ENCODE measurements around the gene GPR171. TPM values are rescaled to one million over a fixed set of nuclear protein-coding genes. Genes with fewer than 3 reads are reported as not detected.

GPR171 gene
- total RNA-seq, 1 donor, result under 0.01 TPM

GRCh38 chr3:151214459-151214858, 11.4 kb upstream of the GPR171 start:
- no peak for DNase-seq (ENCODE audit: low read depth in 2 of 3, low spot score in 2 of 3)

- DNase-seq (ENCODE audit: low read depth in 2 of 3, low spot score in 2 of 3), result no peak
Measured at GRCh38 chr3:151213881-151214280, 10.9 kb upstream of the GPR171 start.

GRCh38 chr3:151213151-151213550, 10.1 kb upstream of the GPR171 start:
- no peak for DNase-seq (ENCODE audit: low read depth in 2 of 3, low spot score in 2 of 3)

- peak in 2 of 3 donors; percentile 42 to 74 for DNase-seq (ENCODE audit: low read depth in 2 of 3, low spot score in 2 of 3)
Measured at GRCh38 chr3:151210676-151211381, 7.8 kb upstream of the GPR171 start.

GRCh38 chr3:151209654-151210053, 6.6 kb upstream of the GPR171 start:
- DNase-seq (ENCODE audit: low read depth in 2 of 3, low spot score in 2 of 3), result no peak

GRCh38 chr3:151206201-151206600, 3.2 kb upstream of the GPR171 start:
- DNase-seq (ENCODE audit: low read depth in 2 of 3, low spot score in 2 of 3), result no peak

GRCh38 chr3:151205482-151205881, 2.5 kb upstream of the GPR171 start:
- DNase-seq (ENCODE audit: low read depth in 2 of 3, low spot score in 2 of 3), result no peak

GRCh38 chr3:151204530-151205402, 1.8 kb upstream of the GPR171 start:
- DNase-seq (ENCODE audit: low read depth in 2 of 3, low spot score in 2 of 3), result no peak

GRCh38 chr3:151201051-151201730, 1.8 kb downstream of the GPR171 start:
- no peak for DNase-seq (ENCODE audit: low read depth in 2 of 3, low spot score in 2 of 3)

GRCh38 chr3:151200586-151200985, 2.4 kb downstream of the GPR171 start:
- DNase-seq (ENCODE audit: low read depth in 2 of 3, low spot score in 2 of 3), result no peak

GRCh38 chr3:151199554-151200438, 3.2 kb downstream of the GPR171 start:
- DNase-seq (ENCODE audit: low read depth in 2 of 3, low spot score in 2 of 3), result no peak

GRCh38 chr3:151198849-151199248, 4.2 kb downstream of the GPR171 start:
- no peak for DNase-seq (ENCODE audit: low read depth in 2 of 3, low spot score in 2 of 3)

- DNase-seq (ENCODE audit: low read depth in 2 of 3, low spot score in 2 of 3), result no peak
Measured at GRCh38 chr3:151197981-151198767, 4.8 kb downstream of the GPR171 start.

GRCh38 chr3:151197228-151197627, 5.8 kb downstream of the GPR171 start:
- DNase-seq (ENCODE audit: low read depth in 2 of 3, low spot score in 2 of 3), result no peak

- no peak for DNase-seq (ENCODE audit: low read depth in 2 of 3, low spot score in 2 of 3)
Measured at GRCh38 chr3:151196434-151196833, 6.6 kb downstream of the GPR171 start.

- DNase-seq (ENCODE audit: low read depth in 2 of 3, low spot score in 2 of 3), result no peak
Measured at GRCh38 chr3:151195826-151196225, 7.2 kb downstream of the GPR171 start.

- DNase-seq (ENCODE audit: low read depth in 2 of 3, low spot score in 2 of 3), result no peak
Measured at GRCh38 chr3:151192545-151192944, 10.5 kb downstream of the GPR171 start.

- DNase-seq (ENCODE audit: low read depth in 2 of 3, low spot score in 2 of 3), result no peak
Measured at GRCh38 chr3:151191095-151191494, 11.9 kb downstream of the GPR171 start.

GRCh38 chr3:151183265-151183671, 19.7 kb downstream of the GPR171 start:
- no peak for DNase-seq (ENCODE audit: low read depth in 2 of 3, low spot score in 2 of 3)

Measured in hematopoietic multipotent progenitor cell (in vitro differentiated cells).